Gastroesophageal sphincter (tissue), 4 donors: ENCODE results near the gene KIF12. TPM values are rescaled to one million over a fixed set of nuclear protein-coding genes. Genes with fewer than 3 reads are reported as not detected.

Experiments used
- ATAC-seq: fragments of 150-250 bp; one replicate; pipeline ENCODE4 v1.9.1; 2016; ENCODE audit warnings: mild to moderate bottlenecking, moderate library complexity
- H3K27ac ChIP-seq, 4 donors: fragments of 200-600 bp; sonication (generic) in 3 of 4; 1 replicate in 3 of 4; 2 replicates in 1 of 4; pipeline ENCODE4 v1.5.1; 2016 to 2019
- H3K27me3 ChIP-seq: fragments of 200-600 bp; sonication (generic); one replicate; pipeline ENCODE4 v1.5.1; 2019
- H3K36me3 ChIP-seq, 2 donors: fragments of 200-600 bp; sonication (generic); one replicate each; pipeline ENCODE4 v1.5.1; 2019; ENCODE audit warnings: control low read depth in 1 of 2
- H3K4me1 ChIP-seq, 3 donors: fragments of 200-600 bp; sonication (generic); 1 replicate in 2 of 3; 2 replicates in 1 of 3; pipeline ENCODE4 v1.5.1; 2016 to 2019; ENCODE audit warnings: control low read depth in 2 of 3
- H3K4me3 ChIP-seq, 2 donors: fragments of 200-600 bp; sonication (generic); one replicate each; pipeline ENCODE4 v1.5.1; 2019; ENCODE audit warnings: mild to moderate bottlenecking in 1 of 2, moderate library complexity in 1 of 2
- H3K9me3 ChIP-seq, 3 donors: fragments of 200-600 bp; sonication (generic); one replicate each; pipeline ENCODE4 v1.5.1; 2017 to 2019; ENCODE audit warnings: control low read depth in 2 of 3
- CTCF ChIP-seq, 4 experiments: fragments of 200-600 bp in 2 of 4; fragments of 450-650 bp in 2 of 4; sonication (generic) in 1 of 4; IDR thresholded peaks; one replicate each; pipeline ENCODE4 v1.5.1; 2017 to 2019; ENCODE audit warnings: antibody characterized with exemption in 4 of 4, mild to moderate bottlenecking in 2 of 4, moderate library complexity in 2 of 4
- EP300 ChIP-seq: sonication (generic); formaldehyde crosslinking; IDR thresholded peaks from one replicate; pipeline ENCODE4 v1.6.1; 2017; ENCODE audit warnings: antibody characterized with exemption, mild to moderate bottlenecking
- POLR2A ChIP-seq, 2 donors: fragments of 450-650 bp; IDR thresholded peaks; one replicate each; pipeline ENCODE4 v1.6.1; 2017; ENCODE audit warnings: antibody characterized with exemption in 2 of 2, mild to moderate bottlenecking in 2 of 2, moderate library complexity in 1 of 2
- POLR2AphosphoS5 ChIP-seq: sonication (generic); formaldehyde crosslinking; IDR thresholded peaks from one replicate; pipeline ENCODE4 v1.6.1; 2017; ENCODE audit warnings: antibody characterized with exemption
- WGBS, 2 donors: methylation state at CpG; one replicate each; pipeline ENCODE4 v1.1.5; 2018; ENCODE audit warnings: low coverage in 1 of 2; 5-methylcytosine and 5-hydroxymethylcytosine counted together
- total RNA-seq, 4 donors: library from RNA; depleted of rRNA; stranded (reverse); fragments of >200 nt; gene quantifications; one replicate each; pipeline ENCODE4 v1.1.0, GENCODE V29; 2016

KIF12 gene
- total RNA-seq, 4 donors from 2014 or later, result not detected

- H3K4me1 ChIP-seq, result peaks cover 0 to 18% (median 5%) of the 10 kb centered on the region in 3 donors
- 80 to 100% methylated on average over 1 to 3 of the region's 9 CpGs for WGBS, 2 donors
- peaks cover 56% of the 10 kb centered on the region for H3K27me3 ChIP-seq
- no peak overlapping the region for H3K4me3 ChIP-seq
- no peak overlapping the region for H3K27ac ChIP-seq
- no peaks in the 10 kb centered on the region for H3K36me3 ChIP-seq
- H3K9me3 ChIP-seq, result no peaks in the 10 kb centered on the region
- no peak for ATAC-seq
- TF ChIP-seq POLR2AphosphoS5 (no peak), EP300 (no peak), POLR2A (IDR thresholded peaks at IDR 0.05) (no peak), CTCF (IDR thresholded peaks at IDR 0.05) (no peak)
Measured at GRCh38 chr9:114093761-114094505, 5.2 kb downstream of the KIF12 start.

DNA sequence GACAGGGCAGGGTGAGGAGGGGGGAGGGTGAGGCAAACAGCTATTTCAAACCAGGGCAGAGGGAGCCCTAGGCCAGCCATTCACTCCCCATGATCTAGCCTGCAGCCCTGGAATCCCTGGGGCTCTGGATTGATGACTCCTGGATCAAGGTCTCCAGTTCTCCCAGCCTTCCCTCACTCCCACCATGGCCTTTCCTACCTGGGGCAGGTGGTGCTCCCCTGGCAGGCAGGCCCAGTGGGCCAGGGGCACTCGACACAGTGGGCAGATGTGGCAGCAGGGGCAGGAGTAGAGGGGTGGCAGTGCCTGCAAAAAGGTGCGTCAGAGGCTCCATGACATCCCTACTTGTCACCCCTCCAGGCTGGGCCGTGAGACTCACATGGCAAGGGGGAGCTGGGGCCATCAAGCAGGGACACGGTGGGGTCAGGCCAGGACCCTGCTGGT is 6.0 kb downstream of the KIF12 start:
- TF ChIP-seq POLR2A (IDR thresholded peaks at IDR 0.05) (no peak), CTCF (IDR thresholded peaks at IDR 0.05) (no peak), EP300 (no peak), POLR2AphosphoS5 (no peak)
- Histone ChIP-seq H3K4me3 (no peak overlapping the region), H3K4me1 (peaks cover 0 to 9% (median 3%) of the 10 kb centered on the region in 3 donors), H3K27me3 (peaks cover 47% of the 10 kb centered on the region), H3K27ac (no peak overlapping the region), H3K9me3 (no peaks in the 10 kb centered on the region), H3K36me3 (no peaks in the 10 kb centered on the region)
- ATAC-seq, result no peak
- WGBS, 2 donors, result 57% methylated on average over 1 of the region's 4 CpGs; no CpG with 5 or more reads in 1 of the 2 donors

- H3K9me3 ChIP-seq, result no peaks in the 10 kb centered on the region
- no peak for ATAC-seq
- H3K27ac ChIP-seq, result no peak overlapping the region
- no peak overlapping the region for H3K4me3 ChIP-seq
- no peaks in the 10 kb centered on the region for H3K36me3 ChIP-seq
- TF ChIP-seq EP300, result no peak
- no peak for TF ChIP-seq POLR2AphosphoS5
- no peak for TF ChIP-seq CTCF (IDR thresholded peaks at IDR 0.05)
- TF ChIP-seq POLR2A (IDR thresholded peaks at IDR 0.05), result no peak
- H3K4me1 ChIP-seq, result peaks cover 0 to 2% (median 0%) of the 10 kb centered on the region in 3 donors
- WGBS, 2 donors, result no CpG with 5 or more reads among the region's 4 CpGs
- peaks cover 40% of the 10 kb centered on the region for H3K27me3 ChIP-seq
Measured at GRCh38 chr9:114092336-114092735, 6.8 kb downstream of the KIF12 start.

- Histone ChIP-seq H3K36me3 (no peaks in the 10 kb centered on the region), H3K27me3 (peaks cover 34% of the 10 kb centered on the region), H3K9me3 (no peaks in the 10 kb centered on the region), H3K27ac (no peak overlapping the region), H3K4me1 (no peaks in the 10 kb centered on the region), H3K4me3 (no peak overlapping the region)
- ATAC-seq, result no peak
- TF ChIP-seq EP300 (no peak), POLR2AphosphoS5 (no peak), POLR2A (IDR thresholded peaks at IDR 0.05) (no peak), CTCF (IDR thresholded peaks at IDR 0.05) (no peak)
- WGBS, 2 donors, result no CpG with 5 or more reads among the region's 8 CpGs
Measured at GRCh38 chr9:114091711-114092110, 7.4 kb downstream of the KIF12 start.

GRCh38 chr9:114090798-114091197 is 8.3 kb downstream of the KIF12 start:
- Histone ChIP-seq H3K4me1 (no peaks in the 10 kb centered on the region), H3K36me3 (no peaks in the 10 kb centered on the region), H3K4me3 (no peak overlapping the region), H3K9me3 (no peaks in the 10 kb centered on the region), H3K27me3 (peaks cover 27% of the 10 kb centered on the region), H3K27ac (no peak overlapping the region)
- 91 to 100% methylated on average over 1 to 4 of the region's 4 CpGs for WGBS, 2 donors
- TF ChIP-seq CTCF (IDR thresholded peaks at IDR 0.05) (no peak), POLR2AphosphoS5 (no peak), POLR2A (IDR thresholded peaks at IDR 0.05) (no peak), EP300 (no peak)
- no peak for ATAC-seq
